WERI-Rb-1 (cell line): ENCODE data around the gene ZW10.

Source experiments
- DNase-seq: peaks from one replicate; pipeline ENCODE4 v3.0.0-alpha.2; 2020
- H3K27ac ChIP-seq: fragments of 250-450 bp; sonication (Bioruptor Pico); 2 replicates; pipeline ENCODE4 v1.5.1; 2020; ENCODE audit warnings: mild to moderate bottlenecking, moderate library complexity
- H3K27me3 ChIP-seq: fragments of 250-450 bp; sonication (Bioruptor Pico); 2 replicates; pipeline ENCODE4 v1.5.1; 2021; ENCODE audit warnings: mild to moderate bottlenecking, low read depth, moderate library complexity; ENCODE audit not compliant: insufficient read depth, severe bottlenecking
- H3K36me3 ChIP-seq: fragments of 250-450 bp; sonication (Bioruptor Pico); 2 replicates; pipeline ENCODE4 v1.5.1; 2020; ENCODE audit warnings: mild to moderate bottlenecking, moderate library complexity
- H3K4me3 ChIP-seq: 2 replicates; pipeline ENCODE4 v1.5.1; 2011; ENCODE audit warnings: low read depth, mild to moderate bottlenecking, control low read depth, low read length
- H3K9me3 ChIP-seq: fragments of 250-450 bp; sonication (Bioruptor Pico); 2 replicates; pipeline ENCODE4 v1.5.1; 2021; ENCODE audit warnings: mild to moderate bottlenecking, moderate library complexity; ENCODE audit not compliant: severe bottlenecking
- TF ChIP-seq, protein P1 (sequence below): IDR thresholded peaks from 2 replicates; pipeline ENCODE4 v1.5.1; 2011; ENCODE audit warnings: low read depth, mild to moderate bottlenecking, control low read depth, inconsistent platforms, low read length

Gene ZW10

DNA sequence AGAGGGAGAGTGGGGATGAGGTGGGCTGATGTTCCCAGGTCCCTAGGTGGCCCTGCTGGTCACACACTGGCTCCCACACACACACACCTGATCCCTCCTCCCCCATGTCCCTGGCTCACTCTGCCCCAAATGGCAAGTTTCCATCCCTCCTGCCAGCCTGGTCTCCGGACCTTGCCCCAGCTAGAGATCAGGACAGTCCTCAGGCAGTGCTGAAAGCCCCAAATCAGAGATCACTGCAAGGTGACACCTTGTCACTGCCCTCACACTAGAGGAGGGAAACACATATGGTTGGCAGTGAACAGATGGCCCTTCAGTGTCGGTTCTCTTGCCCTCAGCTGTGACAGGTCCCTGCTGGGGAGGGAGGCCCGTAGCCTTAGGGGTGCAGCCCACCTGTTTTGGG lies 75.0 kb downstream of the ZW10 start:
- TF ChIP-seq, protein P1, sequence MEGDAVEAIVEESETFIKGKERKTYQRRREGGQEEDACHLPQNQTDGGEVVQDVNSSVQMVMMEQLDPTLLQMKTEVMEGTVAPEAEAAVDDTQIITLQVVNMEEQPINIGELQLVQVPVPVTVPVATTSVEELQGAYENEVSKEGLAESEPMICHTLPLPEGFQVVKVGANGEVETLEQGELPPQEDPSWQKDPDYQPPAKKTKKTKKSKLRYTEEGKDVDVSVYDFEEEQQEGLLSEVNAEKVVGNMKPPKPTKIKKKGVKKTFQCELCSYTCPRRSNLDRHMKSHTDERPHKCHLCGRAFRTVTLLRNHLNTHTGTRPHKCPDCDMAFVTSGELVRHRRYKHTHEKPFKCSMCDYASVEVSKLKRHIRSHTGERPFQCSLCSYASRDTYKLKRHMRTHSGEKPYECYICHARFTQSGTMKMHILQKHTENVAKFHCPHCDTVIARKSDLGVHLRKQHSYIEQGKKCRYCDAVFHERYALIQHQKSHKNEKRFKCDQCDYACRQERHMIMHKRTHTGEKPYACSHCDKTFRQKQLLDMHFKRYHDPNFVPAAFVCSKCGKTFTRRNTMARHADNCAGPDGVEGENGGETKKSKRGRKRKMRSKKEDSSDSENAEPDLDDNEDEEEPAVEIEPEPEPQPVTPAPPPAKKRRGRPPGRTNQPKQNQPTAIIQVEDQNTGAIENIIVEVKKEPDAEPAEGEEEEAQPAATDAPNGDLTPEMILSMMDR = no peak
- no peaks in the 10 kb centered on the region for H3K27me3 ChIP-seq
- peak; percentile 62 for DNase-seq
- H3K4me3 ChIP-seq = no peak overlapping the region
- no peaks in the 10 kb centered on the region for H3K9me3 ChIP-seq
- H3K27ac ChIP-seq = peak overlapping the region; percentile 37
- H3K36me3 ChIP-seq = no peaks in the 10 kb centered on the region

DNA sequence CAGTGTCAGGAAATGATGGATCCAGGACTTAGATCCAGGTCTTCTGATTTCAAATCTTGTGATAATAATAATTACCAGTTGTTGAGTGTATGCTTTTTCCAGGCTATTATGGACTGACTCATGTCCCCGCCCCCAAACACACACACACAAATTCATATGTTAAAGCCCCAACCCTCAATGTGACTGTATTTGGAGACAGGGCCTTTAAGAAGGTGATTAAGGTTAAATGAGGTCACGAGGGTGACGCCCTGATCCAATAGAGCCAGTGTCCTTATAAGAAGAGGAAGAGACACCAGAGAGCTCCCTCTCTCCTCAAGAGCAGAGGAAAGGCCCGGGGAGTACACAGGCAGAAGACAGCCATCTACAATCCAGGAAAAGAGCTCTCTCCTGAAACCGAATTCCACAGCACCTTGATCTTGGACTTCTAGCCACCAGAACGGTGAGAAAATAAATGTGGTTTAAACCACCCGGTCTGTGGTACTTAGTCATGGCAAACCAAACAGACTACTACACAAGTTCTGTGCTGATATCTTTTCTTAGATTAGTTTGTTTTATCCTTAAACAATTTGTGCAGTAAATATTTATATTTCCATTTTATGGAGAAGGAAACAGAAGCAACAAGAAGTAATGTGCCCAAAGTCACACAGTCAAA lies 75.6 kb downstream of the ZW10 start:
- Histone ChIP-seq H3K36me3 (no peaks in the 10 kb centered on the region), H3K4me3 (no peak overlapping the region), H3K27me3 (no peaks in the 10 kb centered on the region), H3K27ac (peak overlapping the region; percentile 37; the same call in 1 of the 2 replicates), H3K9me3 (no peaks in the 10 kb centered on the region)
- DNase-seq = no peak
- TF ChIP-seq, protein P1 = no peak

DNA sequence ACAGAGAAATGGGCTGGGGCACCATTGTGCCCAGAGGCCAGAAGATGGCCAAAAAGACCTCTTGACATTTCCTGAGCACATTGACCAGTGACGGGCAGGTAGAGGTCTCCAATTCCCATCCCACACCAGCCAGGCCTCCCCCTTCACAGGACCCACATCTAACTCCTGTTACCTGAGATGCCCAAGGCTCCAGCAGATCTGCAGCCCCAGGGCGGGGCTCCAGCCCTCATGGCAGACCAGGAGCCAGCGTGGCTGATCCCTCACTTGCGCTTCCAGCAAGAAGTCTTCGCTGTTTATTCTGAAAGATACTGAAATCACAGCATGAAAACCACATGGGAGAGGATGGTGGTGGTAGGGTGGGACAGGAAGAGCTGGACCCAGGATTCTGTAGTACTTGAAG lies 76.4 kb downstream of the ZW10 start:
- TF ChIP-seq, protein P1 = no peak
- H3K27ac ChIP-seq = no peak overlapping the region
- no peak for DNase-seq
- no peak overlapping the region for H3K4me3 ChIP-seq
- H3K36me3 ChIP-seq = no peaks in the 10 kb centered on the region
- H3K9me3 ChIP-seq = no peaks in the 10 kb centered on the region
- H3K27me3 ChIP-seq = no peaks in the 10 kb centered on the region

DNA sequence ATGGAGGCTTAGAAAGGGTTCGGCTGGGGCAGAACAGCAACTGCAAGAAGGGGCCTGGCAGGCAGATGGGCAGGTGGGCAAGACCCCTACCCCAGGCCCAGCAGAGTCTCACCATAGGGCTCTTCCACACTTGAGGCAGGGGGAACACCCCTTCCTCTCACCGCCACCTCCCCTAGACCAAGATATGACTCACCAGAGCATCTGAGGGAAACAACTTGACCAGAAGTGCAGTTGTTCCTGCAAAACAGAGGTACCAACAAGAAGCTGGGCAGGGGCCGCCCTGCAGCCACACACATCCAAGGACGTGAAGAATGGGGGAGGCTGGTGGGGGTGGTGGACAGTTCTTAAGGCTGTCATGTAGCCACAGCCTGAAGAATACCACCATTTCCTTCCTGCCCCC lies 78.3 kb downstream of the ZW10 start:
- Histone ChIP-seq H3K27ac (no peak overlapping the region), H3K9me3 (no peaks in the 10 kb centered on the region), H3K4me3 (no peak overlapping the region), H3K36me3 (no peaks in the 10 kb centered on the region), H3K27me3 (no peaks in the 10 kb centered on the region)
- TF ChIP-seq, protein P1 = no peak
- DNase-seq = no peak

DNA sequence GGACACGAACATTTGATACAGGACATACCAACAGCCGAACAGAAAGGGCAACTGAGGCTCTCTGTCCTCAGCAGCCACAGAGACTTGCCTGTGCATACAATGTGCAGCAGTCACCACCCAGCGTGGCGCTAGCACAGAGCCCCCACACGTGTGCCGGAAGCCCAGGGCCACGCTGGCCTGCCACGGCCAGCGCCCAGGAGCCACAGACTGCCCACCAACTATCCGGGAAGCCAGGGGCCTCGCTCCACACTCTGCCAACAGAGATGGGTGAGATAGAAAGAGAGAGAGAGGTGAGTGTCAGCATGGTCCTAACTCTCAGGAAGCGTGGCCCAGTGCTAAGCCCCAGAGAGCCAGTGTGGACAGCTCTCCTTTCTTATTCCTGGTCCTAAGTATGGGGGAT lies 79.1 kb downstream of the ZW10 start:
- Histone ChIP-seq H3K27ac (no peak overlapping the region), H3K9me3 (no peaks in the 10 kb centered on the region), H3K36me3 (no peaks in the 10 kb centered on the region), H3K4me3 (no peak overlapping the region), H3K27me3 (no peaks in the 10 kb centered on the region)
- TF ChIP-seq, protein P1 = no peak
- DNase-seq = no peak

DNA sequence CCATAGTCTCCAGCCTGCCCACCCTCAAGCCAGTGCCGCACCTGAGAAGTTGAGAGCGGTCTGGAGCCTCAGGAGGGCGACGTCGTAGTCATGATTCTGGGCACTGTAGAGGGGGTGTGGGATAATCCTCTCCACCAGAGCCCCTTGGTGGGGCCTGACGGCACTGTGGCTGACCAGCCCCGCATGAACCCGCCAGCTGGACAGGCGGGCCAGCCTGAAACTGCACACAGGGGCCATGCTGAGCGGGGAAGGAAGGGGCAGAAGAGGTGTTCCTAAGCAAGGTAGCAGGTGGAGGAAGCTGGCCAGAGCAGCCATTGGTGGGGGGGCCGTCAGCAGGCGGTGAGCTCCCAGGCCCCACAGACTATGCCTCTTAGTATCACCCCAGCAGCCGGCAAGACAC lies 80.5 kb downstream of the ZW10 start:
- no peaks in the 10 kb centered on the region for H3K36me3 ChIP-seq

More for the DNA sequence above, 80.5 kb downstream of the ZW10 start:
- no peaks in the 10 kb centered on the region for H3K9me3 ChIP-seq
- TF ChIP-seq, protein P1 = no peak
- H3K27ac ChIP-seq = no peak overlapping the region
- no peaks in the 10 kb centered on the region for H3K27me3 ChIP-seq
- no peak for DNase-seq
- H3K4me3 ChIP-seq = no peak overlapping the region
